ENCODE measurements around the gene TIAM2.

- TF ChIP-seq PKNOX1 (IDR thresholded peaks at IDR 0.05) (no peak), NFRKB (IDR thresholded peaks at IDR 0.05) (no peak), LEF1 (IDR thresholded peaks at IDR 0.05; ENCODE audit: borderline replicate concordance) (no peak), FOXM1 (IDR thresholded peaks at IDR 0.05; ENCODE audit: borderline replicate concordance) (no peak), HDGF (IDR thresholded peaks at IDR 0.05; ENCODE audit: borderline replicate concordance) (no peak), BHLHE40 (IDR thresholded peaks at IDR 0.05; ENCODE audit: borderline replicate concordance) (no peak)
Measured at GRCh38 chr6:155213611-155214372, 218.7 kb downstream of the TIAM2 start.

Data from HEK293T (cell line).